Adipose tissue (tissue), 3 donors: ENCODE results near the gene CPED1. TPM values are rescaled to one million over a fixed set of nuclear protein-coding genes. Genes with fewer than 3 reads are reported as not detected.
"Not testable (repeated sequence)": the region's sequence is repeated elsewhere in the genome, so short reads cannot be mapped to it uniquely, and the experiment has no call there.

Source experiments
- H3K27ac ChIP-seq: one replicate; pipeline ENCODE4 v1.5.1; 2013; ENCODE audit warnings: low read depth, low read length
- WGBS, 3 donors: extraction: QIAGEN DNeasy Blood & Tissue Kit; methylation state at CpG; one replicate each; pipeline ENCODE4 v1.1.7; 2013; 5-methylcytosine and 5-hydroxymethylcytosine counted together
- polyA plus RNA-seq, 3 donors: library from polyadenylated mRNA; stranded (reverse); fragments of 200-250 nt; gene quantifications; one replicate each; pipeline ENCODE4 v1.2.3, GENCODE V29; 2013
- donor health status: healthy with polysubstance abuse.
- donor health status: Bipolar disorder and iron deficiency.
- donor health status: healthy.

Gene CPED1
- polyA plus RNA-seq, 3 donors = 0.92 to 15.1 (median 13.9) TPM

DNA sequence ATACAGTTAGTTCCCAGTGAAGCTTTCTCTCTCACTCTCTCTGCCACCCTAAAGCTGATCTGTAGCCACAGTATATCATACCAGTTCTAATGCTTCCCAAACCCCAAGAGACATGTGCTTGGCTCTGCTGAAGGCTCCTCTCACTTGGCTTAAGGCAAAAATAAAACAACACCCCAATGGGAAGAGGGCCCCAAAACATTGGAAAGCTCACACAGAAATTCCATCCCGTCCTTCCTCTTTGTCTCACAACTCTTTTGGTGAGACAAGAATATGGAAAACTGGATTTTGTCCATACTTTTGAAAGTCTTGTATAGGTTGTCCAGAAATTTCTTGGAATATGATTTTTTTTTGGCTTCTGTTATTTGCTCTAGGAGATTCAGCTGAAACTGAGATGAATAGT, 284.2 kb downstream of the CPED1 start:
- H3K27ac ChIP-seq = no peak overlapping the region
- 68 to 97% (median 84%) methylated on average over 1 of the region's 1 CpG for WGBS, 3 donors

DNA sequence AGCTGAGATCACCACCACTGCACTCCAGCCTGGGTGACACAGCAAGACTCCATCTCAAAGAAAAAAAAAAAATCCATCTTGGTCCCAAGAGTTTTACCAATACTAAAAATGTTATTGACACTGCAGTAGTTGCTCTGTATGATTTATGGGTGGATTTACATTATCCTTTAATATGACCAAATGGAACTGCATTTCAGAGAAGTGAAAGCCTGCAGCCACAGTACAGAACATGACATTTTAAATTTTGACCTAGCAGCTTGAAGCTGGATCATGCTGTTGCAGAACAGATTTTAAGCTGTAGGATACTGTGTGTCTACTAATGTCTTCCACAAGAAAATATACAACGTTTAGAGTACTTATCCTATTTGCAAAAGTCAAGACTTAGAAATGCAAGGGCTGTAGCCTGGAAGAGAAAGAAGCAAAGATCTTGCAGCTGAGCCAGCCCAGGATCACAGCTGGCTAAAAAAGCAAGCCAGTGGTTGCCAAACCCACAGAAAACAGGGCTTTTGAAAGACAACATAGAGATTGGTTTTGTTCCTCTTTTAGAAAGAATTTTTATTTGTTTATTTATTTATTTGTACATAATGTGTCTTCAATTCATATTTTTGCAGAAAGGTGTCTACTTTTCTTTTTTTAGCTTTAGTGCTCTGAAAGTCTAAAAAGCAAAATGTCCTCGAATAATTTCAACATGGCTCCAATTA, 285.1 kb downstream of the CPED1 start:
- H3K27ac ChIP-seq = no peak overlapping the region
- WGBS, 3 donors = 55 to 68% (median 59%) methylated on average over 2 of the region's 2 CpGs

GRCh38 chr7:121274467-121274866, 286.0 kb downstream of the CPED1 start:
- 66 to 88% (median 86%) methylated on average over 2 of the region's 2 CpGs for WGBS, 3 donors
- no peak overlapping the region for H3K27ac ChIP-seq

DNA sequence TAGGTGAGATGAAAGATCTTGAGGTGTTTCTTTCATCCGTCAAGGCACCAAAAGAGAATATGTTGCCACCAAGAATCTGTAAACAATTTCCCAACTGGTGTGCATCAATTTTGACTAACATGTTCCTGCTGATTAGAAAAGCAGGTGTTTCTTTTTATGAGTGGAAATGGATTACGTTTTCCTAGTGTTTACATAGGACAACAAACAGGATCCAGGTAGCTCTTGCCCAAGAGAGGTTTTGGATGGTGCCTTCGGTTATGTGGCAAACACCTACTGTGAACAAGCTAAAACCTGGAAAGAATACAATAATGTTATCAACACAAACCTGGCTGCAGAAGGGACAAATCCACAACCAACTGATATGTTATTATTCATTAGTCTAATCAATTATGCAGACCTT, 286.7 kb downstream of the CPED1 start:
- no peak overlapping the region for H3K27ac ChIP-seq
- WGBS, 3 donors = 52 to 79% (median 78%) methylated on average over 3 of the region's 3 CpGs

DNA sequence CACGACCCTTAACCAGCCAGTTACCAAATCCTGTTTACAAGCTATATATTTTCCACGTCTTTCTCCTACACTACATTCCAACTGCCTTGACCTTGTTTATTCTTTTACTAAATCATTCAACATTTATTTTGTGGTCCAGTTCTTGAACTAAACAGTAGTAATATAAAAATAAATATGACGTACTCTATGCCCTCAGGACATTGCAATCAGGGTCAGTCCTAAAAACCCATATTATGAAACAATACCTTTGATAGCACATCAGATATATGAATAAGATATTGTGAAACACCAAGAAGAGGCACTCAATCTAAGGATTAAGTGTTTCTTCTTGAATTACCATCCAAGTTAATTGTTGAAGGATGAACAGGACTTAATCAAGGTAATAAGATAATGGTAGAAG, 287.8 kb downstream of the CPED1 start:
- H3K27ac ChIP-seq = no peak overlapping the region
- 77 to 85% (median 81%) methylated on average over 3 of the region's 3 CpGs for WGBS, 3 donors

GRCh38 chr7:121278120-121279021, 289.9 kb downstream of the CPED1 start:
- no peak overlapping the region for H3K27ac ChIP-seq
- WGBS, 3 donors = 80 to 88% (median 82%) methylated on average over 2 of the region's 2 CpGs

DNA sequence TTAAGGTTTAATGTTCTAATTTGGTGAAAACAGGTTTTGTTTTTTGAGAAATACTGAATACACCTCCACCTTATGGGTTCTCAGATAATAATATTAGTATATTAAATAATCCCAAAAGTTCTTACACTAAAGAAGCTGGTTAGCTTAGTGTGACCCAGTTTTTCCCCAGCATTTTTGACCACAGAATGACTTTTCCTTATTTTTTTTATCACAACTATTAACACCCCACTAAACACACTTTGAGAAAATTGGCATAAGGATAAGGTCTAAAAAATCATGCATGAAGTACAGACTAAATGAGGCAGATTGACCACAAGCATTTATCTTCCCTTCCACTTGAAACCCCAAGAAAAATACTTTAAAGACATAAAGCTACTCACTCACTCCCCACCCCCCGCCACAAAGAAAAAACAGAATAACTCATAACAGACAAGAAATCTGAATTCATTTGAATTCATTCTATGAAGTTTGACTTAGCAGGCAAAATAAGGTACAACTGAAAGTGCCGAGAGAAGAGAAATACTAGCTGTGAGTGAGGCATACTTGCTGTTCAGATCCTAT, 290.6 kb downstream of the CPED1 start:
- 79 to 90% (median 84%) methylated on average over 2 of the region's 2 CpGs for WGBS, 3 donors

GRCh38 chr7:121279822-121280221, 291.3 kb downstream of the CPED1 start:
- H3K27ac ChIP-seq = no peak overlapping the region
- 82 to 90% (median 85%) methylated on average over 4 of the region's 4 CpGs for WGBS, 3 donors

More for the DNA sequence above, 290.6 kb downstream of the CPED1 start:
- H3K27ac ChIP-seq = no peak overlapping the region

DNA sequence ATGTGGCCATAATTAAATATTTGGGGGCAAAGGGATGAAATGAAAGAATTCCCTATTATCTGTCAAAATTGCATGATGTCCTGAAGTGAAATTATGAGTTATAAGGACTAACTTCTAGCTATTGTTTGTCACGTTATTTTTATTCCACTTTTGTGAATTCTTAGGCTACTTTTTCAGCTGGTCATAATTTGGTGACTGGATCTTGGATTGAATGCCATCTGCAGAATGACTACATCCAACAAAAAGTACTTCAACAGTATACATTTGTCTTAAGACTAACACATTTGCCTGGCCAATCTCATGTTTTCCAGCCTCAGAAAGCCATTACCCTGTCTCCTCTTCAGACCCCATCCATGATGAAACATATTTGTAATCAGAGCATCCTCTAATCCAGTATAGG, 292.1 kb downstream of the CPED1 start:
- no peak overlapping the region for H3K27ac ChIP-seq
- 75 to 91% (median 86%) methylated on average over 1 of the region's 1 CpG for WGBS, 3 donors

DNA sequence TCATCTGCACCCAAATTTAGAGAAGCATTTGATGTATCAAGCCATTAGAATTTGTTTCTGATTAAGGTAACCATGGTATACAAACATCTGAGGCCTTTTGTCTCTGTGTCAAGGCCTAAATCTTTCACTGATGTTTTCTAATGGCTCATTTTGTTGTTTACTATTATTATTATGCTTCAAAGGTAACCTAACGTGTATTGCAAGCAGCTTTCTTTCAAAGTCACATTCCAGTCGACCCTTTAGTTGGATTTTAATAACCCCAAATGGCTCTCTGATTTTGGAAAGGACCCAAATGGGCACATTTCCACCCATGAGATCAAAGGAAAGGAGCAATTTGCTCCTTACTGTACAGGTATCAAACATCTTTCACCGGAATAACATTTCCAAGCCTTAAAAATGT, 293.6 kb downstream of the CPED1 start:
- WGBS, 3 donors = 61 to 78% (median 70%) methylated on average over 3 of the region's 3 CpGs

GRCh38 chr7:121285066-121285667, 296.7 kb downstream of the CPED1 start:
- WGBS, 3 donors = 90 to 96% (median 95%) methylated on average over 1 of the region's 1 CpG
- H3K27ac ChIP-seq = no peak overlapping the region

More for the DNA sequence above, 293.6 kb downstream of the CPED1 start:
- no peak overlapping the region for H3K27ac ChIP-seq

- no peak overlapping the region for H3K27ac ChIP-seq
- WGBS, 3 donors = 84 to 89% (median 87%) methylated on average over 2 of the region's 2 CpGs
Measured at GRCh38 chr7:121286186-121286585, 297.7 kb downstream of the CPED1 start.

- WGBS, 3 donors = 70 to 77% (median 74%) methylated on average over 6 of the region's 6 CpGs
- H3K27ac ChIP-seq = no peak overlapping the region
Measured at GRCh38 chr7:121286742-121287734, 298.5 kb downstream of the CPED1 start.

DNA sequence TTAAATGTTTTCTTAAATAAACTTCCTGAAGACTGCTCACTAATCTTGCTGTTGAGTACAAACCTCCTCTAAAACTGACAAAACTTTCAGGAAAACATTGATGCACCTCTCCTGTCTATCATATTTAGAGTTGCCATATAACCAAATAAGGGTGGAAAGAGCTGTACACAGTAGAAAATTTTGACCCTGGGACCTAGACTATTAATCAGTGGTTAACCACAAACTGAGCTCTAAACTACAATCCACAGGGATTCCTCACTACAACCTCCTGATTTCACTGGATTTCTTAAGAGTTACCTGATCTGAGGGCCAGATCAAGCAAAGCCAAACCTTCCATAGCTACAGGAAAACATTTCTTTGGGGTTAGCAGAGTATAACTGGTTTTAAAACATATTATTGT, 300.4 kb downstream of the CPED1 start:
- H3K27ac ChIP-seq = no peak overlapping the region

DNA sequence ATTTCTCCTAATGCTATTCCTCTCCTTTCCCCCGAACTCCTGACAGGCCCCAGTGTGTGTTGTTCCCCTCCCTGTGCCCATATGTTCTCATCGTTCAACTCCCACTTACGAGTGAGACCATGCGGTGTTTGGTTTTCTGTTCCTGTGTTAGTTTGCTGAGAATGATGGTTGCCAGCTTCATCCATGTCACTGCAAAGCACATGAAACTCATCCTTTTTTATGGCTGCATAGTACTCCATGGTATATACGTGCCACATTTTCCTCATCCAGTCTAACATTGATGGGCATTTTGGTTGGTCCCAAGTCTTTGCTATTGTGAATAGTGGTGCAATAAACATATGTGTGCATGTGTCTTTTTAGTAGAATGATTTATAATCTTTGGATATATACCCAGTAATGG, 301.4 kb downstream of the CPED1 start:
- 90 to 95% (median 94%) methylated on average over 5 of the region's 5 CpGs for WGBS, 3 donors

GRCh38 chr7:121294448-121294992, 306.0 kb downstream of the CPED1 start:
- no peak overlapping the region for H3K27ac ChIP-seq
- 85 to 86% (median 86%) methylated on average over 2 of the region's 2 CpGs for WGBS, 3 donors

More for the DNA sequence above, 301.4 kb downstream of the CPED1 start:
- not testable (repeated sequence) for H3K27ac ChIP-seq

GRCh38 chr7:121297843-121298242, 309.3 kb downstream of the CPED1 start:
- 30 to 96% (median 76%) methylated on average over 2 of the region's 2 CpGs for WGBS, 3 donors
- no peak overlapping the region for H3K27ac ChIP-seq
